SK-N-MC (cell line): ENCODE results near the gene MARCHF10.
"Not testable (repeated sequence)": the region's sequence is repeated elsewhere in the genome, so short reads cannot be mapped to it uniquely, and the experiment has no call there.

Source experiments
- DNase-seq: peaks from one replicate; pipeline ENCODE4 v3.0.0-alpha.2; 2011; ENCODE audit warnings: low read depth, low spot score
- H3K27ac ChIP-seq: fragments of 200-600 bp; sonication (generic); 2 replicates; pipeline ENCODE4 v1.5.1; 2016; ENCODE audit warnings: mixed run types
- H3K36me3 ChIP-seq: fragments of 200-600 bp; sonication (generic); 2 replicates; pipeline ENCODE4 v1.6.1; 2017; ENCODE audit warnings: antibody characterized with exemption, low read length, mixed read lengths; ENCODE audit not compliant: insufficient read depth
- H3K4me3 ChIP-seq: fragments of 200-600 bp; sonication (generic); 2 replicates; pipeline ENCODE4 v1.5.1; 2016
- H3K9ac ChIP-seq: fragments of 200-600 bp; sonication (generic); 2 replicates; pipeline ENCODE4 v1.8.0; 2017; ENCODE audit warnings: mixed run types, mixed read lengths; ENCODE audit not compliant: insufficient read length
- H3K9me3 ChIP-seq: fragments of 200-600 bp; sonication (generic); 2 replicates; pipeline ENCODE4 v1.6.1; 2017; ENCODE audit warnings: low read depth, mild to moderate bottlenecking, antibody characterized with exemption, low read length, moderate library complexity, mixed read lengths
- EZH2 ChIP-seq: fragments of 200-600 bp; sonication (generic); IDR thresholded peaks from one replicate; pipeline ENCODE4 v1.6.1; 2017; ENCODE audit warnings: antibody characterized with exemption
- FOXP2 ChIP-seq: optimal IDR thresholded peaks from 2 replicates; pipeline ENCODE3; 2011; ENCODE audit warnings: mild to moderate bottlenecking, moderate library complexity; ENCODE audit not compliant: insufficient read depth; ENCODE audit errors: extremely low read length, control extremely low read depth
- POLR2AphosphoS5 ChIP-seq: IDR thresholded peaks from 2 replicates; pipeline ENCODE4 v1.6.1; 2012; ENCODE audit warnings: mild to moderate bottlenecking, low read depth, low read length, borderline replicate concordance

Gene MARCHF10

DNA sequence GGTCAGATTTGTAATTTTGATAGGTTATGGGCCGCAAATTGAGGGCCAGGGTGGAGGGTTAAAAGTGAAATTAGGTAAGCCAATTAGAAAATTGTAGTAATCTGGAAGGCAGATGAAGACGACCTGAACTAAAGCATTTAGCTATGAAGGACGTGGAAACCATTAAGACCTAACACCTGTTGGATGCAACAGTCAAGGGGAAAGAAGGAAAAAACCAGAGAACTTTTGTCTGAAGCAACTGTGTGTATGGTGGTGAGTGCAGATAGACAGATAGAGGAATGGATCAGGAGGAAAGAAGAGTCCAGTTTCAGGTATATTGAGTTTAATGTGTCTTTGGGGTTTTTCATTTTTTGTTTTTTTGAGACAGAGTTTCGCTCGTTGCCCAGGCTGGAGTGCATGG lies 40.2 kb upstream of the MARCHF10 start:
- no peaks in the 10 kb centered on the region for H3K9me3 ChIP-seq
- H3K27ac ChIP-seq, result no peak overlapping the region
- H3K36me3 ChIP-seq, result no peaks in the 10 kb centered on the region
- H3K9ac ChIP-seq, result no peak overlapping the region
- no peak overlapping the region for H3K4me3 ChIP-seq
- no peak for DNase-seq
- TF ChIP-seq FOXP2 (no peak), POLR2AphosphoS5 (no peak), EZH2 (no peak)

DNA sequence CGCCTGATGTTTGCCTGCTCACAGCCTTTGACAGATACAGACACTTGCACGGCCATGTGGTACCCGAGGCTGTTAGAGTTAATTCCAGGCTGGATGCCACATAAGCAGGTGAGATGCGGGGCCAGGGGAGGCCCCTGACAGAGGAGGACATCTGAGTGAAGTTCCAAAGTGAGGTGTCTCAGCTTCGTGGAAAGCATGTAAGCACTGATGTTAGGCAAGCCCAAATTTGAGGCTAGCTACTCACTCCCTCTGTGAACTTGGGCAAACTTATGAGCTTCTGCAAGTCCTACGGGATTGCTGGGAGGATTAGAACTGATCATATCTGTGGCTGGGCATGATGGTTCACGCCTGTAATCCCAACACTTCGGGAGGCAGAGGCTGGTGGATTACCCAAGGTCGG lies 39.3 kb upstream of the MARCHF10 start:
- Histone ChIP-seq H3K9me3 (no peaks in the 10 kb centered on the region), H3K9ac (no peak overlapping the region), H3K27ac (no peak overlapping the region), H3K36me3 (no peaks in the 10 kb centered on the region), H3K4me3 (no peak overlapping the region)
- no peak for DNase-seq
- TF ChIP-seq POLR2AphosphoS5, result no peak
- no peak for TF ChIP-seq EZH2
- TF ChIP-seq FOXP2, result no peak

DNA sequence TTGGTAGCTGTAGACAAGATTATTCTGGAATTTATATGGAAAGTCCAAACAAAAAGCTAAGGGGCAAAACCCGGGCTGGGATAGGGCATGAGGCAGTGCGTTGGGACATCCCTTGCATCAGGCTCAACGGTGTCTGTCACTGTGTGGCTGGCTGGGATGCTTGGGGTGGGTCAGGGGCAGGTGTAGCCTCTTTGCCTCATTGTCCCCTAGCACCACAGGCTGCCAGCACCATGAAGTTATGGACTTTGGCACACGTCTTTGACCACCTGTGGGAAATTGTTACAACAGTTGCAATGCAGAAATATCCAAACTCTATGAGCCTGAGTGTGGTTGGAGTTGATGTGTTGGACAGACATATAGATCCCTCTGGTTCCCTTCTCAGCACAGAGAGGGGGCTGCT lies 32.8 kb upstream of the MARCHF10 start:
- no peak overlapping the region for H3K9ac ChIP-seq
- H3K9me3 ChIP-seq, result no peaks in the 10 kb centered on the region
- no peak overlapping the region for H3K4me3 ChIP-seq
- TF ChIP-seq EZH2 (no peak), FOXP2 (no peak), POLR2AphosphoS5 (no peak)
- DNase-seq, result no peak
- no peak overlapping the region for H3K27ac ChIP-seq
- no peaks in the 10 kb centered on the region for H3K36me3 ChIP-seq

DNA sequence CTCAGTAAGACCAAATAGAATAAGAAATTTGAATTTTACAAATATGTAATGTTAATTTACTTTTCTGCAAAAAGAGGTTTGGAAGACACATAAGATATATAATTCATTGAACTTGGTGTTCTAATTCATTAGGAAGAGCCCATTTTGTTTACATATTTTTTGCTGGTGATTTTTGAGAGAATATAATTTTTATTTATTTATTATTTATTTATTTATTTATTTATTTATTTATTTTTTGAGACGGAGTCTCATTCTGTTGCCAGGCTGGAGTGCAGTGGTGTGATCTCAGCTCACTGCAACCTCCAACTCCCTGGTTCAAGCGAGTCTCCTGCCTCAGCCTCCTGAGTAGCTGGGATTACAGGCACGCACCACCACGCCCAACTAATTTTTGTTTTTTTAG lies 25.7 kb upstream of the MARCHF10 start:
- not testable (repeated sequence) for H3K36me3 ChIP-seq, H3K9ac ChIP-seq, H3K9me3 ChIP-seq, H3K4me3 ChIP-seq, DNase-seq, H3K27ac ChIP-seq

DNA sequence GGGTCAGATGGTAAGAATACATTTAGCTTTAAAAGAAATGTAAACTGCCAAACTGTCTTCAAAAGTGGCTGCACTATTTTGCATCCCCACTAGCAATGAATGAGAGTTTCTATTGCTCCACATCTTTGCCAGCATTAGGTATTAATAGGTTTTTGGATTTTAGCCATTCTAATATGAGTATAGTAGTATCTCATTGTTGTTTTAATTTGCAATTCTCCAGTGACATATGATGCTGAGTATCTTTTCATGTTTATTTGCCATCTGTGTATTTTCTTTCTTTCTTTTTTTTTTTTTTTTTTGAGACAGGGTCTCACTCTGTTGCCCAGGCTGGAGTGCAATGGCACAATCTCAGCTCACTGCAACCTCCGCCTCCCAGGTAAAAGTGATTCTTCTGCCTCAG lies 24.3 kb upstream of the MARCHF10 start:
- Histone ChIP-seq H3K27ac (no peak overlapping the region), H3K9me3 (no peaks in the 10 kb centered on the region), H3K4me3 (no peak overlapping the region), H3K36me3 (no peaks in the 10 kb centered on the region), H3K9ac (no peak overlapping the region)
- DNase-seq, result no peak
- no peak for TF ChIP-seq FOXP2
- no peak for TF ChIP-seq EZH2
- no peak for TF ChIP-seq POLR2AphosphoS5

DNA sequence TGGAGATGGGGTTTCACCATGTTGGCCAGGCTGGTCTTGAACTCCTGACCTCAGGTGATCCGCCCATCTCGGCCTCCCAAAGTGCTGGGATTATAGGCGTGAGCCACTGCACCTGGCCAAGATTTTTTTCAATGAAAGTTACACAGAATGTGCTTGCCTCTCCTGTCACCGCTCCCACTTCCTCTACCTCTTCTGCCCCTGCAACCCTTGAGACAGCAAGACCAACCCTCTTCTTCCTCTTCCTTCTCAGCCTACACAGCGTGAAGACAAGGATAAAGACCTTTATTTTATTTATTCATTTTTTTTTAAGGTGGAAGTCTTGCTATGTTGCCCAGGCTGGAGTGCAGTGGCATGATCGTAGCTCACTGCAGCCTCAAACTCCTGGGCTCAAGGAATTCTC lies 23.0 kb upstream of the MARCHF10 start:
- H3K9ac ChIP-seq, H3K36me3 ChIP-seq, H3K9me3 ChIP-seq, H3K4me3 ChIP-seq, DNase-seq, H3K27ac ChIP-seq: not testable (repeated sequence)

DNA sequence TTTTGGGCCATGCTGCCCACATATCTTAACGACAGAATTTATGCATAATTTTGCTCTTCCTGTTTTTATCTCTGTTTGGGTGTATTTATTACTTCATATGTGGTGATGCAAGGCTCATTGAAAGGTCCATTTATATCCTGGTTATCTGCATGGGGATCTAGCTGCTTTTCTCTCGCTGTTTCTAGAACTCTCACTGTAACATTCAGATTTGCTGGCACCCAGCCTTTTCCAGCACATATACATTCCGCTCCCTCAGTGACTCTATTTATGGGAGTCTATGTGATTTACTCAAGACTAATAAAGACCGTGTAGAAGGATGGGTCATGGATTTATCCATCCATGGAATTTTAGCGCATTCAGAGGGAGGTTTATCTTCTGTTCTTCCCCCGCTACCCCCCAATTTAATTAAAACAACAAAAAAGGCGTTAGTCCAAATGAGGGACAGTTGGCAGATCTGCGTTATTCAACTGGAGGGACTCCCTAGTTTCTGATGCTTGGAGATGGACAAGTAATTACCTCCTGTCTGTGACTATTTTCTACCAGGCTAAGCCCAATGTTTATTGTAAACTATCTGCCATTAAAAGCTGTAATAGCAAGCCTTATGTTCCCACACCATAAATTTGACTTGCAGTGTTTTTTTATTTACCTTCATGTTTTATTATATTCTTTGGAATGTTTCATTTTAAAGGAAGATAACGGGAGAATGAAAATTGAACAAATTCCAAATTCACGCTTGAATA lies 19.8 kb upstream of the MARCHF10 start:
- DNase-seq, result peak; percentile 20
- no peak for TF ChIP-seq POLR2AphosphoS5

DNA sequence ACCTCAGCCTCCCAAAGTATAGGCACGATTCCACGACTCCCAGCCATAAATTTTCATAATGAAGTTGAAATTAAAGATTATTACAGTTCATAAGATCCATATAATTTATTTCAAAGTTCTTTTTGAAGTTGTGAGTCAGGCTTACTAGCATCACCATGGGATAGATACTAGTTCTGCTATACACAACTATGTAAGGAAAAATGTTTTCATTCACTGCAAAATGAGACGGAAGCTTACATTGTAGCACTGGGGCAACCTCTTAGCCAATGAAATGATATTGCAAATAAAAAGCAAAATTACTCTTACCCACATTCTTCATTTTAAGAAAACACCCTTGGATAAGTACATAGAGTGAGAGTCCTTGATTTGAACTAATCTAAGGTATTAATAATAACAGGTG lies 18.8 kb upstream of the MARCHF10 start:
- no peak overlapping the region for H3K9ac ChIP-seq
- no peaks in the 10 kb centered on the region for H3K9me3 ChIP-seq
- no peak overlapping the region for H3K4me3 ChIP-seq
- H3K36me3 ChIP-seq, result no peaks in the 10 kb centered on the region
- H3K27ac ChIP-seq, result no peak overlapping the region
- TF ChIP-seq EZH2, result no peak
- TF ChIP-seq FOXP2, result no peak
- TF ChIP-seq POLR2AphosphoS5, result no peak
- DNase-seq, result no peak

More for the DNA sequence above, 19.8 kb upstream of the MARCHF10 start:
- H3K4me3 ChIP-seq, result peak overlapping the region; percentile 42
- H3K9me3 ChIP-seq, result no peaks in the 10 kb centered on the region
- H3K9ac ChIP-seq, result no peak overlapping the region
- H3K27ac ChIP-seq, result peak overlapping the region; percentile 14; the same call in 1 of the 2 replicates
- H3K36me3 ChIP-seq, result no peaks in the 10 kb centered on the region

DNA sequence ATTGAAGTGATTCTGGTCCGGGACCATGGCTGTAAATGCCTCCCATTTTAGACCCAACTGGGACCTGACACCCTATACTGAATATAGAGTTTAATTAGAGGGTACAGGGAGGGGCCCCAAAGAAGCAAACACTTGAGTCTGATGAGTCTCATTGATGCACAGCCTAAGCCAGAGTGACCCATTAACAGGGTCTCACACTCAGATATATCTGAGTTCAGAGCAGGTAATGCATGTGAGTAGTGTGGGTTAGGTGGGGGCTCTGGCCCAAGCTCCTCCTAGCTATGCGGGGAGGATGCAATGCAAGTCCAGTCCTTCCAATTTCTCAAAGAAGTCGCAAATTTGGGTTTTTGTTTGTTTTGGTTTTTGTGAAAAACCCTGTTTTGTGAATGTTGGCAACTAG lies 17.1 kb upstream of the MARCHF10 start:
- Histone ChIP-seq H3K36me3 (no peaks in the 10 kb centered on the region), H3K4me3 (no peak overlapping the region), H3K9ac (no peak overlapping the region), H3K27ac (no peak overlapping the region), H3K9me3 (no peaks in the 10 kb centered on the region)
- no peak for DNase-seq
- TF ChIP-seq POLR2AphosphoS5 (no peak), FOXP2 (no peak), EZH2 (no peak)
